ENCODE results near the gene ZDHHC7. TPM values are rescaled to one million over a fixed set of nuclear protein-coding genes. Genes with fewer than 3 reads are reported as not detected.

The ZDHHC7 gene
- total and polyA plus RNA-seq, 2 of the 8 experiments (the other 6 are each of a cell fraction or from before 2014, with no cell fraction given) = 40.5 to 56.3 TPM

GRCh38 chr16:84985079-84986065 lies 26.0 kb downstream of the ZDHHC7 start (continued):
- no peak for TF ChIP-seq CHD7 (IDR thresholded peaks at IDR 0.05; ENCODE audit: insufficient replicate concordance, low read length)

Measured in H1 (cell line).